NCI-H1436 (cell line): Measurements from ENCODE around the gene IP6K2.
"Not testable (repeated sequence)": the region's sequence is repeated elsewhere in the genome, so short reads cannot be mapped to it uniquely, and the experiment has no call there.

Experiments
- DNase-seq: peaks from one replicate; lab custom pipeline; 2025; lab: John Stamatoyannopoulos, UW

Gene IP6K2

GRCh38 chr3:48716982-48717746 lies at the start of gene IP6K2:
Gene IP6K2, minus strand, starts transcription at chr3:48717221. Its CDS starts 21,930 bp downstream, at chr3:48695291.
- peak; percentile 89 for DNase-seq

GRCh38 chr3:48765376-48765775 lies 48.4 kb upstream of the IP6K2 start:
- no peak for DNase-seq

- DNase-seq = no peak
Observed at GRCh38 chr3:48762816-48763215, 45.8 kb upstream of the IP6K2 start.

GRCh38 chr3:48759991-48760540 lies 43.0 kb upstream of the IP6K2 start:
- DNase-seq = not testable (repeated sequence)

- not testable (repeated sequence) for DNase-seq
Observed at GRCh38 chr3:48759531-48759930, 42.5 kb upstream of the IP6K2 start.

- DNase-seq = no peak
Observed at GRCh38 chr3:48759071-48759470, 42.0 kb upstream of the IP6K2 start.

- DNase-seq = no peak
Observed at GRCh38 chr3:48756640-48757039, 39.6 kb upstream of the IP6K2 start.

GRCh38 chr3:48750856-48751255 lies 33.8 kb upstream of the IP6K2 start:
- no peak for DNase-seq

- DNase-seq = no peak
Observed at GRCh38 chr3:48748754-48749153, 31.7 kb upstream of the IP6K2 start.

- DNase-seq = no peak
Observed at GRCh38 chr3:48747706-48748105, 30.7 kb upstream of the IP6K2 start.

GRCh38 chr3:48747015-48747615 lies 30.1 kb upstream of the IP6K2 start:
- DNase-seq = no peak

- DNase-seq = no peak
Observed at GRCh38 chr3:48743773-48744172, 26.8 kb upstream of the IP6K2 start.

- DNase-seq = not testable (repeated sequence)
Observed at GRCh38 chr3:48741226-48741625, 24.2 kb upstream of the IP6K2 start.

GRCh38 chr3:48739955-48740823 lies 23.2 kb upstream of the IP6K2 start:
- no peak for DNase-seq

- no peak for DNase-seq
Observed at GRCh38 chr3:48739617-48739954, 22.6 kb upstream of the IP6K2 start.

- no peak for DNase-seq
Observed at GRCh38 chr3:48738926-48739616, 22.1 kb upstream of the IP6K2 start.

- no peak for DNase-seq
Observed at GRCh38 chr3:48738144-48738536, 21.1 kb upstream of the IP6K2 start.

- DNase-seq = not testable (repeated sequence)
Observed at GRCh38 chr3:48735075-48735767, 18.2 kb upstream of the IP6K2 start.

GRCh38 chr3:48734541-48734940 lies 17.5 kb upstream of the IP6K2 start:
- DNase-seq = not testable (repeated sequence)

GRCh38 chr3:48733752-48734518 lies 16.9 kb upstream of the IP6K2 start:
- DNase-seq = not testable (repeated sequence)
